CD4-positive, CD25-positive, alpha-beta regulatory T cell (primary cell): Measurements from ENCODE around the gene TRIOBP. TPM values are rescaled to one million over a fixed set of nuclear protein-coding genes. Genes with fewer than 3 reads are reported as not detected.

Experiments
- ATAC-seq, 2 donors: fragments of 150-1000 bp; cut with Tn5 transposase; one replicate each; pipeline ENCODE4 v1.10.0; 2021; ENCODE audit warnings: low read depth in 2 of 2, moderate number of reproducible peaks in 2 of 2, moderate library complexity in 1 of 2
- DNase-seq, 3 donors: peaks; one replicate each; pipeline versions ENCODE4 v3.0.0 to v3.0.0-alpha.2; 2012 to 2022; ENCODE audit warnings: mixed read lengths in 1 of 3
- H3K27ac ChIP-seq: one replicate; pipeline ENCODE4 v1.7.0; 2013; ENCODE audit warnings: mild to moderate bottlenecking, low read length; ENCODE audit not compliant: insufficient read depth, poor library complexity, severe bottlenecking
- H3K27me3 ChIP-seq: one replicate; pipeline ENCODE4 v1.7.0; 2013; ENCODE audit warnings: low read length; ENCODE audit not compliant: control insufficient read depth, insufficient read depth
- H3K36me3 ChIP-seq: one replicate; pipeline ENCODE4 v1.7.0; 2013; ENCODE audit warnings: mild to moderate bottlenecking, low read length, moderate library complexity; ENCODE audit not compliant: control insufficient read depth, insufficient read depth
- H3K4me1 ChIP-seq: 2 replicates; pipeline ENCODE4 v1.7.0; 2013; ENCODE audit warnings: mild to moderate bottlenecking, low read length; ENCODE audit not compliant: insufficient read depth, control insufficient read depth, poor library complexity, severe bottlenecking
- H3K4me3 ChIP-seq: one replicate; pipeline ENCODE4 v1.7.0; 2013; ENCODE audit warnings: low read depth, mild to moderate bottlenecking, low read length, moderate library complexity
- H3K9me3 ChIP-seq, 2 experiments: 1 replicate in 1 of 2; 2 replicates in 1 of 2; pipeline ENCODE4 v1.7.0; 2013; ENCODE audit warnings: low read length in 2 of 2, mild to moderate bottlenecking in 1 of 2, moderate library complexity in 1 of 2; ENCODE audit not compliant: control insufficient read depth in 2 of 2
- H3K27ac Mint-ChIP-seq, 3 donors: one replicate each; pipeline ENCODE4 v1.8.0; 2020 to 2022; ENCODE audit warnings: mild to moderate bottlenecking in 3 of 3, mixed read lengths in 3 of 3, moderate library complexity in 2 of 3
- H3K27me3 Mint-ChIP-seq: one replicate; pipeline ENCODE4 v1.8.0; 2022; ENCODE audit warnings: mild to moderate bottlenecking, mixed read lengths
- H3K36me3 Mint-ChIP-seq: one replicate; pipeline ENCODE4 v1.8.0; 2020; ENCODE audit warnings: mixed read lengths
- H3K4me1 Mint-ChIP-seq, 4 donors: one replicate each; pipeline ENCODE4 v1.8.0; 2020 to 2022; ENCODE audit warnings: mixed read lengths in 4 of 4, mild to moderate bottlenecking in 1 of 4
- H3K4me3 Mint-ChIP-seq, 4 donors: one replicate each; pipeline ENCODE4 v1.8.0; 2020 to 2022; ENCODE audit warnings: mild to moderate bottlenecking in 4 of 4, mixed read lengths in 4 of 4, moderate library complexity in 3 of 4
- H3K9me3 Mint-ChIP-seq, 7 donors: one replicate each; pipeline ENCODE4 v1.8.0; 2020 to 2022; ENCODE audit warnings: mixed read lengths in 7 of 7, mild to moderate bottlenecking in 3 of 7, moderate library complexity in 2 of 7
- polyA plus RNA-seq, 4 donors: library from polyadenylated mRNA; unstranded; fragments of 300-500 nt; fragmentation: Illumina TruSeq; gene quantifications; one replicate each; pipeline ENCODE4 v1.2.3, GENCODE V29; 2021
- total RNA-seq: library from RNA; stranded (reverse); gene quantifications from one replicate; pipeline ENCODE4 v1.2.3, GENCODE V29; 2022

The TRIOBP gene
- total and polyA plus RNA-seq, 5 donors from 2014 or later: 10.9 to 24.8 (median 14.0) TPM

- Histone ChIP-seq H3K4me1 (peaks cover 55% of the 10 kb centered on the region), H3K27me3 (no peaks in the 10 kb centered on the region), H3K9me3 (no peaks in the 10 kb centered on the region), H3K36me3 (no peaks in the 10 kb centered on the region), H3K27ac (peak overlapping the region; percentile 97), H3K4me3 (no peak overlapping the region)
- ATAC-seq (no peak), DNase-seq (no peak)
- Mint-ChIP-seq H3K4me1 (peaks cover 0 to 55% (median 19%) of the 10 kb centered on the region in 4 donors), H3K27me3 (no peaks in the 10 kb centered on the region), H3K4me3 (no peak overlapping the region), H3K27ac (no peak overlapping the region), H3K9me3 (no peaks in the 10 kb centered on the region), H3K36me3 (no peaks in the 10 kb centered on the region)
These were observed 18.5 kb upstream of the TRIOBP start for GRCh38 chr22:37678372-37678771.

- Histone ChIP-seq H3K27me3 (no peaks in the 10 kb centered on the region), H3K4me1 (peaks cover 45% of the 10 kb centered on the region), H3K4me3 (no peak overlapping the region), H3K27ac (no peak overlapping the region), H3K9me3 (no peaks in the 10 kb centered on the region), H3K36me3 (no peaks in the 10 kb centered on the region)
- no peaks in the 10 kb centered on the region for H3K27me3 Mint-ChIP-seq
- peak overlapping the region; percentile 43 to 88 (median 60) for H3K27ac Mint-ChIP-seq
- ATAC-seq (no peak), DNase-seq (no peak)
- H3K36me3 Mint-ChIP-seq: no peaks in the 10 kb centered on the region
- peaks cover 0 to 43% (median 13%) of the 10 kb centered on the region in 4 donors for H3K4me1 Mint-ChIP-seq
- H3K4me3 Mint-ChIP-seq: peak overlapping the region in 2 of 4 donors; percentile 39 to 41
- H3K9me3 Mint-ChIP-seq: no peaks in the 10 kb centered on the region
These were observed 17.2 kb upstream of the TRIOBP start for GRCh38 chr22:37679670-37680069.

GRCh38 chr22:37680191-37680851 lies 16.5 kb upstream of the TRIOBP start:
- no peaks in the 10 kb centered on the region for H3K36me3 ChIP-seq
- no peaks in the 10 kb centered on the region for H3K27me3 Mint-ChIP-seq
- H3K9me3 Mint-ChIP-seq: no peaks in the 10 kb centered on the region
- H3K9me3 ChIP-seq: no peaks in the 10 kb centered on the region
- ATAC-seq: no peak
- DNase-seq: no peak
- H3K4me1 ChIP-seq: peaks cover 38% of the 10 kb centered on the region
- H3K4me3 ChIP-seq: no peak overlapping the region
- no peaks in the 10 kb centered on the region for H3K36me3 Mint-ChIP-seq
- no peaks in the 10 kb centered on the region for H3K27me3 ChIP-seq
- H3K4me1 Mint-ChIP-seq: peaks cover 0 to 37% (median 13%) of the 10 kb centered on the region in 4 donors
- peak overlapping the region in 2 of 4 donors; percentile 11 to 80 for H3K4me3 Mint-ChIP-seq
- H3K27ac ChIP-seq: no peak overlapping the region
- peak overlapping the region; percentile 36 to 60 (median 52) for H3K27ac Mint-ChIP-seq

GRCh38 chr22:37681001-37681424 lies 15.8 kb upstream of the TRIOBP start:
- no peak overlapping the region for H3K4me3 ChIP-seq

GRCh38 chr22:37681556-37682049 lies 15.2 kb upstream of the TRIOBP start:
- Mint-ChIP-seq H3K27ac (peak overlapping the region in 2 of 3 donors; percentile 64 to 85), H3K4me1 (peaks cover 4 to 33% (median 18%) of the 10 kb centered on the region in 4 donors), H3K4me3 (peak overlapping the region in 2 of 4 donors; percentile 1 to 80), H3K27me3 (peaks cover 4% of the 10 kb centered on the region), H3K9me3 (no peaks in the 10 kb centered on the region), H3K36me3 (no peaks in the 10 kb centered on the region)
- no peaks in the 10 kb centered on the region for H3K36me3 ChIP-seq
- H3K9me3 ChIP-seq: no peaks in the 10 kb centered on the region
- ATAC-seq (peak; percentile 9 to 11), DNase-seq (peak; percentile 62 to 80 (median 75))
- H3K4me3 ChIP-seq: no peak overlapping the region
- no peaks in the 10 kb centered on the region for H3K27me3 ChIP-seq
- no peak overlapping the region for H3K27ac ChIP-seq
- peaks cover 32% of the 10 kb centered on the region for H3K4me1 ChIP-seq

More at GRCh38 chr22:37681001-37681424, 15.8 kb upstream of the TRIOBP start:
- Mint-ChIP-seq H3K4me1 (peaks cover 2 to 32% (median 15%) of the 10 kb centered on the region in 4 donors), H3K27me3 (peaks cover 4% of the 10 kb centered on the region), H3K9me3 (no peaks in the 10 kb centered on the region), H3K27ac (peak overlapping the region; percentile 60 to 85 (median 64)), H3K4me3 (peak overlapping the region in 2 of 4 donors; percentile 1 to 80), H3K36me3 (no peaks in the 10 kb centered on the region)
- Histone ChIP-seq H3K27ac (no peak overlapping the region), H3K9me3 (no peaks in the 10 kb centered on the region), H3K4me1 (peaks cover 37% of the 10 kb centered on the region), H3K36me3 (no peaks in the 10 kb centered on the region), H3K27me3 (no peaks in the 10 kb centered on the region)
- ATAC-seq (no peak), DNase-seq (no peak)

- H3K27me3 Mint-ChIP-seq: peaks cover 4% of the 10 kb centered on the region
- peaks cover 6% of the 10 kb centered on the region for H3K36me3 Mint-ChIP-seq
- H3K4me1 ChIP-seq: peaks cover 30% of the 10 kb centered on the region
- ATAC-seq: no peak
- H3K27ac ChIP-seq: no peak overlapping the region
- peak overlapping the region in 1 of 3 donors; percentile 96 for H3K27ac Mint-ChIP-seq
- H3K9me3 ChIP-seq: no peaks in the 10 kb centered on the region
- no peak overlapping the region for H3K4me3 ChIP-seq
- H3K4me1 Mint-ChIP-seq: peaks cover 4 to 38% (median 27%) of the 10 kb centered on the region in 4 donors
- H3K36me3 ChIP-seq: peaks cover 17% of the 10 kb centered on the region
- no peak for DNase-seq
- peak overlapping the region; percentile 92 to 97 (median 96) for H3K4me3 Mint-ChIP-seq
- no peaks in the 10 kb centered on the region for H3K27me3 ChIP-seq
- no peaks in the 10 kb centered on the region for H3K9me3 Mint-ChIP-seq
These were observed 11.8 kb upstream of the TRIOBP start for GRCh38 chr22:37684803-37685615.

- H3K4me3 ChIP-seq: peak within 1 kb of the TSS; percentile 91
These were observed 10.6 kb upstream of the TRIOBP start, which contains the start of gene NOL12 for GRCh38 chr22:37686002-37686982. Gene NOL12 (plus strand): TSS chr22:37686343. CDS start chr22:37686393, 50 bp downstream.

More at GRCh38 chr22:37686002-37686982, 10.6 kb upstream of the TRIOBP start, which contains the start of gene NOL12:
- peak within 1 kb of the TSS; percentile 77 for H3K27ac ChIP-seq
- Mint-ChIP-seq H3K4me3 (peak within 1 kb of the TSS; percentile 92 to 97 (median 96)), H3K27me3 (peaks cover 4% of the 10 kb centered on the region), H3K4me1 (peaks cover 4 to 34% (median 22%) of the 10 kb centered on the region in 4 donors), H3K9me3 (no peaks in the 10 kb centered on the region), H3K27ac (peak within 1 kb of the TSS; percentile 95 to 96 (median 95)), H3K36me3 (peaks cover 13% of the 10 kb centered on the region)
- H3K27me3 ChIP-seq: no peaks in the 10 kb centered on the region
- peak; percentile 88 to 89 for ATAC-seq
- no peaks in the 10 kb centered on the region for H3K9me3 ChIP-seq
- peaks cover 27% of the 10 kb centered on the region for H3K4me1 ChIP-seq
- DNase-seq: peak; percentile 64 to 91 (median 80)
- peaks cover 28% of the 10 kb centered on the region for H3K36me3 ChIP-seq
